A549 treated with CpdA at 1 μM for 4 hours (cell line): ENCODE results near the gene BAIAP3. TPM values are rescaled to one million over a fixed set of nuclear protein-coding genes. Genes with fewer than 3 reads are reported as not detected.

ENCODE experiments used
- total RNA-seq: library from RNA; stranded (reverse); fragments of 200-300 nt; extraction: Qiagen RNA extraction; gene quantifications from 5 replicates; pipeline ENCODE4 v1.2.3, GENCODE V29; 2022; ENCODE audit warnings: low read depth

Gene BAIAP3
- total RNA-seq = 0.75 to 2.8 TPM (median 0.86 TPM) in 5 replicates

DNA sequence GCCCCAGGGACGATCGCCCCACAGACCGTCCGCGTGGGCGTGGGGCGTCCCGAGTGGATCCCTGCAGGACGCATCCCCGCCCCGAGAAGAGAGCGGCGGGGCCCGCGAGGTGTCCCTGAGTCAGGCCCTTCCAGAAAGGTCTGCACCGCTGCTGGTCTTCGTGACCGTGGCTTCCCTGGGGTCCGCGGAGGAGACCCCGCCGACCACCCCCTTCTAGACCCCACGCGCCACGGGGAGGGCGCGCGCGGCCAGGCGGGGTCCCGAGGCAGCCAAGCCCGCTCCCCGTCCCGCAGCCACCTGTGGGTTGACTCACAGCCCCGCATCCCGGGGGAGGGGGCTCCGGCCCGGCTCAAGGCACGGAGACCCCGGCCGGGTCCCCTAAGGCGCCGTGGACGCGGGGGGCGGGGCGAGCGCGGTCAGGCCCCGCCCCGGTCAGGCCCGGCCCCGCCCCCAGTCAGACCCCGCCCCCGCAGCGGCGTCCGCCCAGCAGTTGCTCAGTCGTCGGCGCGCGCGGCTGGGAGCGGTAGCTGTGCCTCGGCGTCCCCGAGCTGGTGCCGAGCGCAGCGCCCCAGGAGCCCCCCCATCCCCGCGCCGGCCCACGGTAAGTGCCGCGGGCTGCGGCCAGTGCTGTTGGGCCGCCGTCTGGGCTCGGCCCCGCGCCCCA is at the start of gene BAIAP3:
Gene BAIAP3 (plus strand): TSS at position 497 of the 664 bp plus-strand sequence. CDS start 4,905 bp downstream, outside the sequence.

GRCh38 chr16:1308977-1309885 is 24.2 kb upstream of the BAIAP3 start, which contains the start of gene UBE2I:
UBE2I (plus strand) TSS chr16:1309636; CDS start chr16:1314031, 4,395 bp downstream.

GRCh38 chr16:1351582-1352362 is 18.3 kb downstream of the BAIAP3 start, which contains the start of the genes GNPTG and TSR3:
GNPTG (plus strand) TSS chr16:1351931; CDS start chr16:1351966, 35 bp downstream.
TSR3 (minus strand) TSS chr16:1351878; CDS start chr16:1351804, 74 bp downstream.

Other genes with a start within 250 kb of the BAIAP3 start
- gene C1QTNF8, start 237.4 kb upstream of the BAIAP3 start, total RNA-seq = not detected in 5 replicates
- gene CACNA1H, start 180.5 kb upstream of the BAIAP3 start, total RNA-seq = 8.6 to 12.1 TPM (median 11.3 TPM) in 5 replicates
- 0.08 to 0.16 TPM in 2 of 5 replicates, not detected in the others for gene TPSG1, start 108.4 kb upstream of the BAIAP3 start, total RNA-seq
- not detected in 5 replicates for gene TPSB2, start 103.5 kb upstream of the BAIAP3 start, total RNA-seq
- not detected in 5 replicates for gene TPSAB1, start 92.9 kb upstream of the BAIAP3 start, total RNA-seq
- gene TPSD1, start 77.6 kb upstream of the BAIAP3 start, total RNA-seq = 0.03 TPM in 1 of 5 replicates, not detected in the others
- gene UBE2I, start 24.0 kb upstream of the BAIAP3 start, total RNA-seq = 161 to 196 TPM (median 171 TPM) in 5 replicates
- 50.7 to 94.3 TPM (median 89.3 TPM) in 5 replicates for gene TSR3, start 18.2 kb downstream of the BAIAP3 start, total RNA-seq
- 24.2 to 38.2 TPM (median 34.7 TPM) in 5 replicates for gene GNPTG, start 18.3 kb downstream of the BAIAP3 start, total RNA-seq
- gene UNKL, start 81.1 kb downstream of the BAIAP3 start, total RNA-seq = 27.5 to 45.1 TPM (median 44.8 TPM) in 5 replicates
- gene UQCC4, start 87.1 kb downstream of the BAIAP3 start, total RNA-seq = 29.6 to 38.5 TPM (median 37.1 TPM) in 5 replicates
- gene PERCC1, start 97.4 kb downstream of the BAIAP3 start, total RNA-seq = not detected in 5 replicates
- 0.14 to 0.89 TPM (median 0.44 TPM) in 5 replicates for gene CCDC154, start 110.9 kb downstream of the BAIAP3 start, total RNA-seq
- 66.8 to 86.1 TPM (median 76.1 TPM) in 5 replicates for gene CLCN7, start 141.4 kb downstream of the BAIAP3 start, total RNA-seq
- gene PTX4, start 155.3 kb downstream of the BAIAP3 start, total RNA-seq = not detected in 5 replicates
- 32.1 to 45.2 TPM (median 36.7 TPM) in 5 replicates for gene TELO2, start 159.7 kb downstream of the BAIAP3 start, total RNA-seq
- not detected in 5 replicates for gene TMEM204, start 200.0 kb downstream of the BAIAP3 start, total RNA-seq